Stomach (tissue), 4 donors: ENCODE measurements around the gene COMMD9.

ENCODE experiments used
- CTCF ChIP-seq, 7 experiments: fragments of 450-650 bp in 4 of 7; fragments of 200-600 bp in 3 of 7; sonication (generic) in 3 of 7; IDR thresholded peaks; one replicate each; pipeline ENCODE4 v1.5.1; 2016 to 2019; ENCODE audit warnings: antibody characterized with exemption in 7 of 7, control low read depth in 2 of 7, mild to moderate bottlenecking in 1 of 7
- EP300 ChIP-seq: sonication (generic); formaldehyde crosslinking; IDR thresholded peaks from one replicate; pipeline ENCODE4 v1.6.1; 2017; ENCODE audit warnings: antibody characterized with exemption
- POLR2A ChIP-seq, 4 donors: fragments of 450-650 bp; IDR thresholded peaks; one replicate each; pipeline ENCODE4 v1.6.1; 2016; ENCODE audit warnings: antibody characterized with exemption in 4 of 4, control low read depth in 2 of 4, mild to moderate bottlenecking in 1 of 4, moderate library complexity in 1 of 4
- POLR2AphosphoS5 ChIP-seq, 3 donors: sonication (generic); formaldehyde crosslinking; IDR thresholded peaks; one replicate each; pipeline ENCODE4 v1.6.1; 2016; ENCODE audit warnings: antibody characterized with exemption in 3 of 3

- TF ChIP-seq CTCF (IDR thresholded peaks at IDR 0.05) (no peak), EP300 (no peak), POLR2AphosphoS5 (IDR thresholded peaks at IDR 0.05) (no peak), POLR2A (IDR thresholded peaks at IDR 0.05) (no peak)
Measured at GRCh38 chr11:36241497-36241896, 47.7 kb downstream of the COMMD9 start.
